ENCODE data around the gene OR13J1.
"Not testable (repeated sequence)": the region's sequence is repeated elsewhere in the genome, so short reads cannot be mapped to it uniquely, and the experiment has no call there.

Gene OR13J1

GRCh38 chr9:35870351-35870923, at the start of gene OR13J1:
TSS of gene OR13J1 (minus strand) at chr9:35870401. CDS start at chr9:35870401, 0 bp downstream.
- in situ Hi-C loops (cut with MboI; ENCODE audit: low sequenced_read_pairs), result no loop called here

- in situ Hi-C loops (cut with MboI; ENCODE audit: low sequenced_read_pairs), result no loop called here
Measured at GRCh38 chr9:35919212-35920008, 49.2 kb upstream of the OR13J1 start.

GRCh38 chr9:35918780-35919179, 48.6 kb upstream of the OR13J1 start:
- in situ Hi-C loops (cut with MboI; ENCODE audit: low sequenced_read_pairs), result no loop called here

- in situ Hi-C loops (cut with MboI; ENCODE audit: low sequenced_read_pairs), result no loop called here
Measured at GRCh38 chr9:35917261-35917660, 47.1 kb upstream of the OR13J1 start.

GRCh38 chr9:35915681-35916294, 45.6 kb upstream of the OR13J1 start:
- in situ Hi-C loops (cut with MboI; ENCODE audit: low sequenced_read_pairs), result no loop called here

- in situ Hi-C loops (cut with MboI; ENCODE audit: low sequenced_read_pairs), result no loop called here
Measured at GRCh38 chr9:35914301-35914807, 44.2 kb upstream of the OR13J1 start.

- in situ Hi-C loops (cut with MboI; ENCODE audit: low sequenced_read_pairs), result not testable (repeated sequence)
Measured at GRCh38 chr9:35913429-35913828, 43.2 kb upstream of the OR13J1 start.

- in situ Hi-C loops (cut with MboI; ENCODE audit: low sequenced_read_pairs), result no loop called here
Measured at GRCh38 chr9:35912791-35913400, 42.7 kb upstream of the OR13J1 start.

- in situ Hi-C loops (cut with MboI; ENCODE audit: low sequenced_read_pairs), result no loop called here
Measured at GRCh38 chr9:35911690-35912089, 41.5 kb upstream of the OR13J1 start.

- in situ Hi-C loops (cut with MboI; ENCODE audit: low sequenced_read_pairs), result no loop called here
Measured at GRCh38 chr9:35910613-35911359, 40.6 kb upstream of the OR13J1 start.

- in situ Hi-C loops (cut with MboI; ENCODE audit: low sequenced_read_pairs), result no loop called here
Measured at GRCh38 chr9:35909687-35910612, 39.7 kb upstream of the OR13J1 start.

GRCh38 chr9:35909274-35909673, 39.1 kb upstream of the OR13J1 start, which contains the start of gene SPAAR:
TSS of gene SPAAR (plus strand) at chr9:35909490. CDS start at chr9:35910464, 974 bp downstream.
- in situ Hi-C loops (cut with MboI; ENCODE audit: low sequenced_read_pairs), result no loop called here

- in situ Hi-C loops (cut with MboI; ENCODE audit: low sequenced_read_pairs), result no loop called here
Measured at GRCh38 chr9:35908504-35909125, 38.4 kb upstream of the OR13J1 start.

GRCh38 chr9:35907711-35908503, 37.7 kb upstream of the OR13J1 start:
- in situ Hi-C loops (cut with MboI; ENCODE audit: low sequenced_read_pairs), result no loop called here

- in situ Hi-C loops (cut with MboI; ENCODE audit: low sequenced_read_pairs), result no loop called here
Measured at GRCh38 chr9:35906923-35907699, 36.9 kb upstream of the OR13J1 start.

- in situ Hi-C loops (cut with MboI; ENCODE audit: low sequenced_read_pairs), result no loop called here
Measured at GRCh38 chr9:35905912-35906679, 35.9 kb upstream of the OR13J1 start, which contains the start of gene HRCT1. TSS of gene HRCT1 (plus strand) at chr9:35906202. CDS start at chr9:35906288, 86 bp downstream.

Data from HL-60/S4 (cell line).